ENCODE data around the gene SUPT3H. TPM values are rescaled to one million over a fixed set of nuclear protein-coding genes. Genes with fewer than 3 reads are reported as not detected.

SUPT3H gene
- total and polyA plus RNA-seq, 4 donors: 0.85 to 4.8 (median 2.4) TPM

GRCh38 chr6:45366534-45366933, 11.2 kb downstream of the SUPT3H start:
- H3K9ac ChIP-seq (ENCODE audit: low read depth in 1 of 2, low read length in 2 of 2): no peak overlapping the region
- no peaks in the 10 kb centered on the region for H3K27me3 ChIP-seq (ENCODE audit: control insufficient read depth in 4 of 4, insufficient read depth in 4 of 4, low read length in 3 of 4)
- no peak for TF ChIP-seq CTCF (IDR thresholded peaks at IDR 0.05; ENCODE audit: low read depth, low read length, missing input control)
- no peak for TF ChIP-seq RAD21 (IDR thresholded peaks at IDR 0.05)
- no peak for TF ChIP-seq ATF3 (IDR thresholded peaks at IDR 0.05)
- TF ChIP-seq EGR1 (IDR thresholded peaks at IDR 0.05; ENCODE audit: low read depth in 2 of 2): no peak
- TF ChIP-seq NR2F2 (IDR thresholded peaks at IDR 0.05): no peak
- no peak for TF ChIP-seq TAF1 (conservative IDR thresholded peaks at IDR 0.05)
- TF ChIP-seq HNF4G (IDR thresholded peaks at IDR 0.05): no peak
- TF ChIP-seq REST (IDR thresholded peaks at IDR 0.05): no peak
- TF ChIP-seq SP1 (IDR thresholded peaks at IDR 0.05): no peak
- no peak for TF ChIP-seq YY1 (IDR thresholded peaks at IDR 0.05)
- TF ChIP-seq MAX (IDR thresholded peaks at IDR 0.05): no peak
- TF ChIP-seq HNF4A (conservative IDR thresholded peaks at IDR 0.05): no peak
- TF ChIP-seq FOXA2 (IDR thresholded peaks at IDR 0.05): no peak
- TF ChIP-seq GABPA (IDR thresholded peaks at IDR 0.05 in 1 of 2, conservative IDR thresholded peaks at IDR 0.05 in 1 of 2): no peak
- TF ChIP-seq RXRA (IDR thresholded peaks at IDR 0.05): no peak
- no peak for DNase-seq (ENCODE audit: low spot score)
- H3K4me1 ChIP-seq (ENCODE audit: control insufficient read depth in 4 of 4, insufficient read depth in 4 of 4, low read length in 3 of 4): no peaks in the 10 kb centered on the region
- no peaks in the 10 kb centered on the region for H3K36me3 ChIP-seq (ENCODE audit: control insufficient read depth in 4 of 4, insufficient read depth in 3 of 4, low read depth in 1 of 4, low read length in 3 of 4)
- H3K9me3 ChIP-seq (ENCODE audit: control insufficient read depth in 4 of 4, low read length in 3 of 4): no peaks in the 10 kb centered on the region
- H3K4me3 ChIP-seq (ENCODE audit: low read depth in 1 of 3, low read length in 3 of 3): no peak overlapping the region
- H3K27ac ChIP-seq (ENCODE audit: low read depth in 1 of 2, low read length in 2 of 2): no peak overlapping the region
- WGBS: 100% methylated on average over 1 of the region's 1 CpG

GRCh38 chr6:45365036-45365435, 12.7 kb downstream of the SUPT3H start:
- H3K27ac ChIP-seq (ENCODE audit: low read depth in 1 of 2, low read length in 2 of 2): no peak overlapping the region
- no peak overlapping the region for H3K9ac ChIP-seq (ENCODE audit: low read depth in 1 of 2, low read length in 2 of 2)
- 87% methylated on average over 1 of the region's 1 CpG for WGBS
- no peaks in the 10 kb centered on the region for H3K4me1 ChIP-seq (ENCODE audit: control insufficient read depth in 4 of 4, insufficient read depth in 4 of 4, low read length in 3 of 4)
- TF ChIP-seq SP1 (IDR thresholded peaks at IDR 0.05) (no peak), GABPA (IDR thresholded peaks at IDR 0.05 in 1 of 2, conservative IDR thresholded peaks at IDR 0.05 in 1 of 2) (no peak), YY1 (IDR thresholded peaks at IDR 0.05) (no peak), FOXA1 (IDR thresholded peaks at IDR 0.05) (no peak)
- no peaks in the 10 kb centered on the region for H3K27me3 ChIP-seq (ENCODE audit: control insufficient read depth in 4 of 4, insufficient read depth in 4 of 4, low read length in 3 of 4)
- DNase-seq (ENCODE audit: low spot score): no peak
- no peaks in the 10 kb centered on the region for H3K9me3 ChIP-seq (ENCODE audit: control insufficient read depth in 4 of 4, low read length in 3 of 4)
- H3K36me3 ChIP-seq (ENCODE audit: control insufficient read depth in 4 of 4, insufficient read depth in 3 of 4, low read depth in 1 of 4, low read length in 3 of 4): no peaks in the 10 kb centered on the region
- no peak overlapping the region for H3K4me3 ChIP-seq (ENCODE audit: low read depth in 1 of 3, low read length in 3 of 3)
